ENCODE results near the gene SHISAL1. TPM values are rescaled to one million over a fixed set of nuclear protein-coding genes. Genes with fewer than 3 reads are reported as not detected.

Gene SHISAL1
- total and polyA plus RNA-seq, 2 experiments from 2014 or later = 0.58 to 2.2 TPM

- no peak overlapping the region for H3K4me3 ChIP-seq
- in situ Hi-C loops (cut with MboI) = no loop called here
- TF ChIP-seq EZH2phosphoT487 (IDR thresholded peaks at IDR 0.05; ENCODE audit: insufficient read depth, low read depth) (no peak), EZH2 (IDR thresholded peaks at IDR 0.05; ENCODE audit: insufficient read depth, poor library complexity, severe bottlenecking) (no peak)
- H3F3A ChIP-seq (ENCODE audit: insufficient read depth) = no peaks in the 10 kb centered on the region
- no peaks in the 10 kb centered on the region for H4K20me1 ChIP-seq (ENCODE audit: insufficient read depth)
- H3K4me1 ChIP-seq (ENCODE audit: insufficient read depth) = no peaks in the 10 kb centered on the region
- no peak overlapping the region for H3K9ac ChIP-seq
- no peak overlapping the region for H3K27ac ChIP-seq
- no peaks in the 10 kb centered on the region for H3K27me3 ChIP-seq (replicated peaks; ENCODE audit: insufficient read depth)
- H2AFZ ChIP-seq = no peak overlapping the region
- H3K9me2 ChIP-seq (ENCODE audit: insufficient read depth) = no peaks in the 10 kb centered on the region
- no peaks in the 10 kb centered on the region for H3K9me3 ChIP-seq (ENCODE audit: low read depth)
- H3K79me2 ChIP-seq (ENCODE audit: insufficient read depth) = no peaks in the 10 kb centered on the region
- no peak for DNase-seq
- no peaks in the 10 kb centered on the region for H3K36me3 ChIP-seq (ENCODE audit: low read depth)
- no peak overlapping the region for H3K4me2 ChIP-seq (ENCODE audit: unreplicated experiment)
Measured at GRCh38 chr22:44271010-44271500, 41.7 kb downstream of the SHISAL1 start.

- in situ Hi-C loops (cut with MboI) = no loop called here
- TF ChIP-seq EZH2 (IDR thresholded peaks at IDR 0.05; ENCODE audit: insufficient read depth, poor library complexity, severe bottlenecking) = no peak
- TF ChIP-seq EZH2phosphoT487 (IDR thresholded peaks at IDR 0.05; ENCODE audit: insufficient read depth, low read depth) = no peak
- H4K20me1 ChIP-seq (ENCODE audit: insufficient read depth) = no peaks in the 10 kb centered on the region
- H3K36me3 ChIP-seq (ENCODE audit: low read depth) = no peaks in the 10 kb centered on the region
- H3K4me2 ChIP-seq (ENCODE audit: unreplicated experiment) = no peak overlapping the region
- no peaks in the 10 kb centered on the region for H3F3A ChIP-seq (ENCODE audit: insufficient read depth)
- no peak overlapping the region for H3K9ac ChIP-seq
- WGBS, 2 experiments (ENCODE audit: low coverage in 1 of 2, low lambda C conversion rate in 2 of 2, missing lambda C conversion rate in 2 of 2) = 94 to 95% methylated on average over 9 of the region's 9 CpGs
- H3K4me3 ChIP-seq = no peak overlapping the region
- H3K9me3 ChIP-seq (ENCODE audit: low read depth) = no peaks in the 10 kb centered on the region
- H3K9me2 ChIP-seq (ENCODE audit: insufficient read depth) = no peaks in the 10 kb centered on the region
- no peak overlapping the region for H3K27ac ChIP-seq
- H3K79me2 ChIP-seq (ENCODE audit: insufficient read depth) = no peaks in the 10 kb centered on the region
- H3K4me1 ChIP-seq (ENCODE audit: insufficient read depth) = no peaks in the 10 kb centered on the region
- H3K27me3 ChIP-seq (replicated peaks; ENCODE audit: insufficient read depth) = no peaks in the 10 kb centered on the region
- H2AFZ ChIP-seq = no peak overlapping the region
- no peak for DNase-seq
Measured at GRCh38 chr22:44270556-44270880, 42.2 kb downstream of the SHISAL1 start.

- 84 to 93% methylated on average over 17 of the region's 17 CpGs for WGBS, 2 experiments (ENCODE audit: low coverage in 1 of 2, low lambda C conversion rate in 2 of 2, missing lambda C conversion rate in 2 of 2)
- DNase-seq = no peak
- in situ Hi-C loops (cut with MboI) = no loop called here
- Histone ChIP-seq H3K27me3 (replicated peaks; ENCODE audit: insufficient read depth) (no peaks in the 10 kb centered on the region), H3K9ac (no peak overlapping the region), H3K4me2 (ENCODE audit: unreplicated experiment) (no peak overlapping the region), H3K4me1 (ENCODE audit: insufficient read depth) (no peaks in the 10 kb centered on the region), H3K4me3 (no peak overlapping the region), H4K20me1 (ENCODE audit: insufficient read depth) (no peaks in the 10 kb centered on the region), H3K36me3 (ENCODE audit: low read depth) (no peaks in the 10 kb centered on the region), H3K79me2 (ENCODE audit: insufficient read depth) (no peaks in the 10 kb centered on the region), H3K9me2 (ENCODE audit: insufficient read depth) (no peaks in the 10 kb centered on the region), H3K27ac (no peak overlapping the region), H3F3A (ENCODE audit: insufficient read depth) (no peaks in the 10 kb centered on the region), H3K9me3 (ENCODE audit: low read depth) (no peaks in the 10 kb centered on the region), H2AFZ (no peak overlapping the region)
- TF ChIP-seq EZH2 (IDR thresholded peaks at IDR 0.05; ENCODE audit: insufficient read depth, poor library complexity, severe bottlenecking) (no peak), EZH2phosphoT487 (IDR thresholded peaks at IDR 0.05; ENCODE audit: insufficient read depth, low read depth) (no peak)
Measured at GRCh38 chr22:44269757-44270555, 42.8 kb downstream of the SHISAL1 start.

- TF ChIP-seq EZH2phosphoT487 (IDR thresholded peaks at IDR 0.05; ENCODE audit: insufficient read depth, low read depth) = no peak
- TF ChIP-seq EZH2 (IDR thresholded peaks at IDR 0.05; ENCODE audit: insufficient read depth, poor library complexity, severe bottlenecking) = no peak
- H4K20me1 ChIP-seq (ENCODE audit: insufficient read depth) = no peaks in the 10 kb centered on the region
- in situ Hi-C loops (cut with MboI) = no loop called here
- H3K9me3 ChIP-seq (ENCODE audit: low read depth) = no peaks in the 10 kb centered on the region
- WGBS, 2 experiments (ENCODE audit: low coverage in 1 of 2, low lambda C conversion rate in 2 of 2, missing lambda C conversion rate in 2 of 2) = 79 to 85% methylated on average over 5 of the region's 5 CpGs
- H3K4me3 ChIP-seq = no peak overlapping the region
- H3K4me2 ChIP-seq (ENCODE audit: unreplicated experiment) = no peak overlapping the region
- H3K4me1 ChIP-seq (ENCODE audit: insufficient read depth) = no peaks in the 10 kb centered on the region
- H3K79me2 ChIP-seq (ENCODE audit: insufficient read depth) = no peaks in the 10 kb centered on the region
- no peaks in the 10 kb centered on the region for H3K36me3 ChIP-seq (ENCODE audit: low read depth)
- H3K9ac ChIP-seq = no peak overlapping the region
- H2AFZ ChIP-seq = no peak overlapping the region
- no peaks in the 10 kb centered on the region for H3K9me2 ChIP-seq (ENCODE audit: insufficient read depth)
- no peaks in the 10 kb centered on the region for H3K27me3 ChIP-seq (replicated peaks; ENCODE audit: insufficient read depth)
- no peaks in the 10 kb centered on the region for H3F3A ChIP-seq (ENCODE audit: insufficient read depth)
- no peak for DNase-seq
- no peak overlapping the region for H3K27ac ChIP-seq
Measured at GRCh38 chr22:44269117-44269498, 43.6 kb downstream of the SHISAL1 start.
